Measurements from ENCODE around the gene PRKAR1B. TPM values are rescaled to one million over a fixed set of nuclear protein-coding genes. Genes with fewer than 3 reads are reported as not detected.

PRKAR1B gene
- total RNA-seq, 4 donors from 2014 or later = 1.2 to 12.5 (median 3.6) TPM

GRCh38 chr7:512146-512510, 215.0 kb downstream of the PRKAR1B start:
- ATAC-seq (no peak), DNase-seq (no peak)
- Histone ChIP-seq H3K27me3 (no peaks in the 10 kb centered on the region), H3K4me3 (no peak overlapping the region), H3K27ac (no peak overlapping the region), H3K4me1 (peaks cover 24 to 43% of the 10 kb centered on the region in 2 donors), H3K9me3 (no peaks in the 10 kb centered on the region), H3K36me3 (peaks cover 0 to 17% of the 10 kb centered on the region in 2 donors)
- in situ Hi-C loops (cut with MboI; ENCODE audit: low sequenced_read_pairs in 4 of 4) = no loop called here
- no peak for TF ChIP-seq POLR2A (IDR thresholded peaks at IDR 0.05)
- no peak for TF ChIP-seq CTCF (IDR thresholded peaks at IDR 0.05 in 4 of 5, conservative IDR thresholded peaks at IDR 0.05 in 1 of 5)
- intact Hi-C loops (cut with DNase I; ENCODE audit: low total_unique reads) = no loop called here

- DNase-seq (no peak), ATAC-seq (no peak)
- Histone ChIP-seq H3K4me3 (no peak overlapping the region), H3K4me1 (peaks cover 24 to 42% of the 10 kb centered on the region in 2 donors), H3K27me3 (no peaks in the 10 kb centered on the region), H3K36me3 (peaks cover 0 to 17% of the 10 kb centered on the region in 2 donors), H3K9me3 (no peaks in the 10 kb centered on the region), H3K27ac (no peak overlapping the region)
- TF ChIP-seq CTCF (IDR thresholded peaks at IDR 0.05 in 4 of 5, conservative IDR thresholded peaks at IDR 0.05 in 1 of 5) (no peak), POLR2A (IDR thresholded peaks at IDR 0.05) (no peak)
- intact Hi-C loops (cut with DNase I; ENCODE audit: low total_unique reads) (no loop called here), in situ Hi-C loops (cut with MboI; ENCODE audit: low sequenced_read_pairs in 4 of 4) (no loop called here)
Measured at GRCh38 chr7:511476-512145, 215.5 kb downstream of the PRKAR1B start.

GRCh38 chr7:510782-511281, 216.2 kb downstream of the PRKAR1B start:
- ATAC-seq = no peak
- Histone ChIP-seq H3K27me3 (no peaks in the 10 kb centered on the region), H3K27ac (no peak overlapping the region), H3K36me3 (peaks cover 0 to 17% of the 10 kb centered on the region in 2 donors), H3K9me3 (no peaks in the 10 kb centered on the region), H3K4me3 (no peak overlapping the region), H3K4me1 (peaks cover 20 to 36% of the 10 kb centered on the region in 2 donors)
- TF ChIP-seq POLR2A (IDR thresholded peaks at IDR 0.05) = no peak
- no peak for TF ChIP-seq CTCF (IDR thresholded peaks at IDR 0.05 in 4 of 5, conservative IDR thresholded peaks at IDR 0.05 in 1 of 5)
- no peak for DNase-seq
- intact Hi-C loops (cut with DNase I; ENCODE audit: low total_unique reads) (no loop called here), in situ Hi-C loops (cut with MboI; ENCODE audit: low sequenced_read_pairs in 4 of 4) (no loop called here)

- TF ChIP-seq POLR2A (IDR thresholded peaks at IDR 0.05) (no peak), CTCF (IDR thresholded peaks at IDR 0.05 in 4 of 5, conservative IDR thresholded peaks at IDR 0.05 in 1 of 5) (no peak)
- H3K4me3 ChIP-seq = no peak overlapping the region
- peaks cover 0 to 17% of the 10 kb centered on the region in 2 donors for H3K36me3 ChIP-seq
- H3K27me3 ChIP-seq = no peaks in the 10 kb centered on the region
- DNase-seq (no peak), ATAC-seq (no peak)
- no peak overlapping the region for H3K27ac ChIP-seq
- in situ Hi-C loops (cut with MboI; ENCODE audit: low sequenced_read_pairs in 4 of 4) (no loop called here), intact Hi-C loops (cut with DNase I; ENCODE audit: low total_unique reads) (no loop called here)
- H3K4me1 ChIP-seq = peaks cover 14 to 30% of the 10 kb centered on the region in 2 donors
- no peaks in the 10 kb centered on the region for H3K9me3 ChIP-seq
Measured at GRCh38 chr7:510131-510481, 217.0 kb downstream of the PRKAR1B start.

Data from gastrocnemius medialis (tissue), 4 donors.